ENCODE results near the gene FAT1. TPM values are rescaled to one million over a fixed set of nuclear protein-coding genes. Genes with fewer than 3 reads are reported as not detected.
A peak's percentile ranks its signal among the peaks of the same experiment; 100 is the strongest.

Gene FAT1
- total RNA-seq, 1 experiment from 2014 or later = 112 TPM

DNA sequence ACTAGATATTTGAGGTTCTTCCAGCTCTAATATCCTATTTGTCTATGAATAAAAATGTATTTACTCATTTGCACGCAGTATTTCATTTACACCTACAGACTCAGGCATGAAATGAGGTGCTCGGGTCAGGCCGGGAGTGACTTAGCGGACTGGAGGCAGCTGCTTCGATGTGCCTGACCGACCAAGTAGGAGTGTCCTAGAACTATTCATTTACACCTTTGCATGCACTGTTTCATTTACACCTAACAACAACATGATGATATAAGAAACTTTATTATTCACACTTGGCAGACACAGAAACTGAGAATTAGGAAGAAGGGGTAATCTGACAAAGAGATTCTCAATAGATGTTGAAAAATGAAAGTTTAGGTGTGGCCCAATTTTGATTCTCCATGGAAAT, 28.7 kb upstream of the FAT1 start:
- DNase-seq (ENCODE audit: low read depth) = no peak

- DNase-seq (ENCODE audit: low read depth) = no peak
Observed at GRCh38 chr4:186749611-186750281, 26.1 kb upstream of the FAT1 start.

DNA sequence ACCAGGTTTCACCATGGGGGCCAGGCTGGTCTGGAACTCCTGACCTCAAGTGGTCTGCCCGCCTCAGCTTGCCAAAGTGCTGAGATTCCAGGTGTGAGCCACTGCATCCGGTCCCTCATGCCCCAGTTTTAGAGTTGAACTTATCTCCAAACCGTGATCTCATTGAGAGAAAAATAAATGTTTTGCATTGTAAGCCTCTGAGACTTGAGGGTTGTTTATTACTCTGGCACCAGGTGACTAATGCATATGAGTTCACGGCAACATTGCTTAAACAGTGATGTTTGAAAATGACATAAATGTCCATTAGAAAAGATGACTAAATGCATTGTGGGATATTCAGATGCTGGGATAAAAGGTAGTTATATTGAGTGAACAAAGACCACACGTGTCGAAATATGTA, 22.9 kb upstream of the FAT1 start:
- DNase-seq (ENCODE audit: low read depth) = peak; percentile 76

DNA sequence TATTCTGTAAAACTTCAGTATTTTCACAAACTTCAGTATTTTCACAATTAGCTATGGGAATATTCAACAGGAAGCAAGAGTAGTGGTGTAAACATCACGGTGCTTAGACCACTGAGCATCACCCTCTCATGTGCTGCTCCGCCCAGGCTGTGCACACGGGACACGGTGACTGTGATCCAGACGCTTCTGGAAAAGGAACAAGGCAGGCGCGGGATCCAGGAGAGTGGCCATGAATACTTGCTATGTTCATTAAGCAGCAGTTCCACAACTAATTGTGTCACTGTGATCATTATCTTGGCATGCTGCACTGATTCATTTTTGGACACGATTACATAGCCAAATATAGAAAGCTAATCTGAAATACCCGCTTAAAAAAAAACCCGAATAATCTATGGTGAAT, 19.6 kb upstream of the FAT1 start:
- DNase-seq (ENCODE audit: low read depth) = no peak

GRCh38 chr4:186740822-186741221, 17.2 kb upstream of the FAT1 start:
- DNase-seq (ENCODE audit: low read depth) = no peak

GRCh38 chr4:186739802-186740434, 16.3 kb upstream of the FAT1 start:
- no peak for DNase-seq (ENCODE audit: low read depth)

DNA sequence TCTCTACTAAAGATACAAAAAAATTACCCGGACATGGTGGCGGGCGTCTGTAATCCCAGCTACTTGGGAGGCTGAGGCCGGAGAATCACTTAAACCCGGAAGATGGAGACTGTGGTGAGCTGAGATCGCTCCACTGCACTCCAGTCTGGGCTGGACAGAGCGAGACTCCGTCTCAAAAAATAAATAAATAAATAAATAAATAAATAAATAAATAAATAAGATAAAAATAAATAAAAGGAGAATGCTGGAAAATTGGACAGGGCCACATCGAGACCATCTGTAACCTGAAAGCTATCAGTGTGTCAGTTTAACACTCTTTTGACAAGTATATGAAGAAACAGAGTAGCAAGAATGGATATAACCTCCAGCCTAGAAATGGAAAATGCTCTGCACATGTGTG, 15.7 kb upstream of the FAT1 start:
- DNase-seq (ENCODE audit: low read depth) = no peak

DNA sequence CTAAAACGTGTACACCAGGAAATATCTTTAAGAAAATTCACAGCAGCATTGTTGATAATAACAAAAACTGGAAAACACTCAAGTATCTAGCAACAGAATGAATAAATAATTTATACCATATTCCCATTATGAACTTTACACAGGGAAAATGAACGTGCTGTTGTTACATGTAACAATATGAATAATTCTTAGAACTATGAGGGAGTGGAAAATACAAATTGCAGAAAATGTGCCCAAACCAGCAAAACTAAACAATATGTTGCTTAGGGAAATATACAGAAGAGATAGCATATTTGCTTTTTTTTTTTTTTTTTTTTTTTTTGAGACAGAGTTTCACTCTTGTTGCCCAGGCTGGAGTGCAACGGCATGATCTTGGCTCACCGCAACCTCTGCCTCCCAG, 14.8 kb upstream of the FAT1 start:
- no peak for DNase-seq (ENCODE audit: low read depth)

GRCh38 chr4:186737427-186737826, 13.8 kb upstream of the FAT1 start:
- no peak for DNase-seq (ENCODE audit: low read depth)

DNA sequence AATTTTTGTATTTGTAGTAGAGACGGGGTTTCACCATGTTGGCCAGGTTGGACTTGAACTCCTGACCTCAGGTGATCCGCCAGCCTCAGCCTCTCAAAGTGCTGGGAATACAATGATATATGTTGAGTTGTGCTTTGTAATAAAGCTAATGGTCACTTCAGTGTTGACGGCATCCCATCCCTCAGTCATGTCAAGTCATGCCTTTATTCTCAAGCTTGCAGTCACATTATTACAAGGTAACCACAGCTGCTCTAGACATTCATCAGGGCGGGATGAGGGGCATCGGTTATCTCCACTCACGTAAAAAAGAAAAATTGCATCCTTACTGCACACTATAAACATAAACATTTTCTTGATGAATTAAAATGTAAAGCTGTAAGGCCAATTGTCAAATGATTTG, 12.8 kb upstream of the FAT1 start:
- DNase-seq (ENCODE audit: low read depth) = no peak

GRCh38 chr4:186734251-186734650, 10.6 kb upstream of the FAT1 start:
- DNase-seq (ENCODE audit: low read depth) = no peak

DNA sequence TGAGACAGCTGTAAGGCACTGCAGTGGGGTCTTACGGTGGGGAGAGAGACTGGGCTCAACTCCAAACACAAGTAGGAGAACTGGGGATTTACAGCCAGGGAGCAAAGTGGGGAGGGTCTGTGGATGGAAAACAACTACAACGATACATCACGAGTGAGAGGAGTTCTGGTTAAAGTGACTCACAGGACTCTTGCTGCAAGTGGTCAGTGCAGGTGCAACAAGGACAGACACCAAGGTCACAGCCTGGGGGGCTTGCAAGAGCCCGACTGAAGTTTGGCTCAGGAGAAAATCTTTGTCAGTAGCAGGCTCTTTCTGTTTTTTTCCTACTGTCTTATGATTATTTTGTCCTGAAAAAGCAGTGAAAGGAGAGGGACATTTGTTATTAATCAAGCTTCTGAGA, 10.1 kb upstream of the FAT1 start:
- DNase-seq (ENCODE audit: low read depth) = peak; percentile 18

DNA sequence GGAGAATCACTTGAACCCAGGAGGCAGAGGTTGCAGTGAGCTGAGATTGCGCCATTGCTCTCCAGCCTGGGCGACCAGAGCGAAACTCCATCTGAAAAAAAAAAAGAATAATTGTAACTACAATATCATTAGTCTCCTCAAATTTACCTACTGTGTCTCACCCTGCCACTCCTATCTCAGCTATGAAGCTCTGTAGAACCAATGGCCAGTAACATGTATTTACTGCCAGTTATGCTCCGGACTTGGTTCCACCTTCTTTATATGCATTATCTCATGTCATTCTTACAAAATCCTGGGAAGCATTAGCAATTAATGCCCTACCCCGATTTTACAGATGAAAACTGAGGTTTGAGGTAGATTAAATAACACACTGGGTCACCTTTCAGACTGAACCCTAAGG, 7.0 kb upstream of the FAT1 start:
- no peak for DNase-seq (ENCODE audit: low read depth)

DNA sequence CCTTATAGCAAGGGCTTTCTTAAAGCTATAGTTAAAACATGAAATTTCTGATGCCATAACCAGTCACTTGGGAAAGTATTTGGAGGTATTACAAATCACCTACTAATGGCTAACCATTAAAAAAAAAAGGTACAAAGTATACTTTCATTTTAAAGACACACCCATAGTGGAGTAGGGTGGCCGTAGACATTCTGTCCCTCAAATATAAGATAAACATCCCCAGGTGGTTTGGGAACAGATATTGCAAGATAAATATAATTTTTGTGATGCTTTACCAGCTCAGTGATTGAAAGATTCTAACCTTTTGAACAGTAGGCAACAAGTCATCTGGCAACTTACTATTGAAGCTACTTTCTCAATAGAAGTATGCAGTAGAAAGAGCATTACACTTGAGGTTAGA, 6.2 kb upstream of the FAT1 start:
- no peak for DNase-seq (ENCODE audit: low read depth)

DNA sequence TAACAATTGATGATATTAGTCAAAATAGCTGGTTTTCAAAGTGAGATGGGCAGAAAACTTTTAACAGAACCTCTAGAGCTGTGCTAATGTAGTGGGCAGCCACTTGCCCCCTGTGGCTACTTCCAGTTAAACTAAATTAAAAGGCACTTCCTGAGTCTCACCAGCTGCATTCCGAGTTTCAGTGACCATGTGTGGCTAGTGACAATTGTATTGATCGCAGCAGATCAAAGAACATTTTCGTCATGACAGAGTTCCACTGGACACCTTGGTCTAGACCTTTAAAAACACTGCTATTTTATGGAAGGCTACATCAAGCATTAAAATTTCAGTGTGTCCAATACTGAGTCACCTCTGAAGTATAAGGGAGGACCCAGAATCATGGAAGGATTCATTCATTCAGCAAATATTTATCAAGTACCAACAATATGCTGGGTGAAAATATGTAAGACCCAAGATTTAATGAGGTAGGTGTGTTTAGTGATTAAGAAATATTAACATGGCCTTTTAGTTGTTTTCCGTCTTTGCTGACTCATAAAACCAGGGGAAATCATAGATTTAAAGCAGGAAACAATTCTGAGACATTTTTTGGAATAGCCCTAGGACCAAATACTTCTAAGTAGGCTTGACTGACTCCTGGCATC, 5.1 kb upstream of the FAT1 start:
- peak; percentile 39 for DNase-seq (ENCODE audit: low read depth)

GRCh38 chr4:186727977-186728519, 4.4 kb upstream of the FAT1 start:
- peak; percentile 46 for DNase-seq (ENCODE audit: low read depth)

- DNase-seq (ENCODE audit: low read depth) = no peak
Observed at GRCh38 chr4:186727169-186727976, 3.7 kb upstream of the FAT1 start.

DNA sequence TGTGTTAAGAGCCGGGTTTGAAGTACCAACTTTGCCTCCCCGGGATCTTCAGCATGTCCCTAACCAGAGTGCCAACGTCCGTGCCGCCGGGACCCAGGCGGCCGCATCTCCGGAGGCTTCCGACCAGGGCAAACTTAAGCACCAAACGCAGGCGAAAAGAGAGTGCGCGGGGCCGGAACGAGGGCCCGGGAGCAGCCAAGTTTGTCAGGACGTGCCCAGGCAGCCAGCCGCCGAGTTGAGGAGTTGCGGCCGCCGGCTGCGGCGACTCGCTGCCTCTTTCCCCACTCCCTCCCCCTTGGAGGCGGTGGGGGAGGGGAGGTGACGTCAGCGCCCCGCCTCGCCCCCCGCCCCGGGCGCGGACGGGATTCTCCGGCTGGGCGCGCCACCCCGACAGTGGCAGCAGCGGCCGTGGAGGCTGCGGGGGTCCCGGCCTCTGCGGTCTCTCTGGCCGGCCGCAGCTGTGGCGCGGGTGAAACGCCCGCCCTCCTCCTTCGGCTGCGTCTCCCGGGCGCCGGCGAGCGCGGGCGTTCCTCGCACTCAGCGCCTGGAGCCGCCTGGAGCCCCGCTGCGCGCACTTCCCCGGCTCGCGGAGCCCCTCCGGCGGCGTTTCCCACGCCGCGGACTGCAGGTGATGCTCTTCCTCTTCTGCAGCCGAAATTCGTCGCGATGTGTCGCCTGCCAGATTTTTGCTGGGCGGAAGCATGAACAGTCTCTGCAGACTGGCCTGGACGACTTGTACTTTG, 2.9 kb upstream of the FAT1 start:
- peak; percentile 71 for DNase-seq (ENCODE audit: low read depth)

DNA sequence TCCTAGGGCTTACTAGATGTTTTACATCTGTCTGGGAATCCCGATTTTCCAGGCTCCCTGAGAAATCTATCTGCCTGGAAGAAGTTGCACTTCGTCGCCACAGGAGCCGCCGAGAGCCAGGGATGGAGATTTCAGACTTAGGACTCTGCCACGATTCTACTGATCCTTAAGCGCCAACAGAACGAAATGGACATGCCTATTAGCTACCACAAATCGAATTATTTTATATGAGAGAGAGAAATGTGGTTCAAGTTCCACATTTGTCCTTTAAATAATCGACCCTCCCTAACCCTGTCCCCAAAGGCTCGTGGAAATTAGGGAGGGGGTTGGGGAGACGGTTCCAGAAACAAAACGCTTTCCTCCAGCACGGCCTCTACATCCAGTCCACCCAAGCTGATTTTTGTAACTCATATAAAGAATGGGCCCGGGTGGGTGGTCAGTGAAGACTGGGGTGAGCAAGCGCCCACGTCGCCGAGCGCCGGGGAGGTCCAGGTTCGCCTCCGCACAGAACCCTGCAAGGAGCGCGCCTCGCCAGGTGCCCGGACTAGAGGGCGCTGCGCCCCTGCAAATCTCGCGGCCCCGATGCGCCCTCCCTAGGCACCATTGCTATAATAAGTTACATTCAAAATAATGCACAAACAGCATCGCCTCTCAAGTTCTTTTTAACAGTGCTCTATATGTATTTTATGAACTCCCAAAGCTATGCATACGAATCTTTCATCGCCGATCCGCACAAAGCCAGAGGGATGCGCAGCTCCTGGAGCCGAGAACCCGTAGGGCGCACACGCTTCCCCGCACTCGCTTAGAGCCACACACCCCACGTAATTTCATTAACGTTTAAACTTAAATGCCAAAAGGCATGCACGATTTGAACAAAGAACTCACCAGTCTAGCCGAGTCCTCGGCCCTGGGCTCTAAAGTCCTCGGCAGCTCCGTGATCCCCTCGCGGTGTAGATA, 2.1 kb upstream of the FAT1 start:
- peak; percentile 73 for DNase-seq (ENCODE audit: low read depth)

GRCh38 chr4:186724864-186725468, 1.3 kb upstream of the FAT1 start:
- peak; percentile 55 for DNase-seq (ENCODE audit: low read depth)

All from M059J (cell line).